Gastroesophageal sphincter (tissue), 4 donors: Measurements from ENCODE around the gene INVS. TPM values are rescaled to one million over a fixed set of nuclear protein-coding genes. Genes with fewer than 3 reads are reported as not detected.
"Not testable (repeated sequence)": the region's sequence is repeated elsewhere in the genome, so short reads cannot be mapped to it uniquely, and the experiment has no call there.

Experiments used
- ATAC-seq: fragments of 150-250 bp; one replicate; pipeline ENCODE4 v1.9.1; 2016; ENCODE audit warnings: mild to moderate bottlenecking, moderate library complexity
- H3K27ac ChIP-seq, 4 donors: fragments of 200-600 bp; sonication (generic) in 3 of 4; 1 replicate in 3 of 4; 2 replicates in 1 of 4; pipeline ENCODE4 v1.5.1; 2016 to 2019
- H3K27me3 ChIP-seq: fragments of 200-600 bp; sonication (generic); one replicate; pipeline ENCODE4 v1.5.1; 2019
- H3K36me3 ChIP-seq, 2 donors: fragments of 200-600 bp; sonication (generic); one replicate each; pipeline ENCODE4 v1.5.1; 2019; ENCODE audit warnings: control low read depth in 1 of 2
- H3K4me1 ChIP-seq, 3 donors: fragments of 200-600 bp; sonication (generic); 1 replicate in 2 of 3; 2 replicates in 1 of 3; pipeline ENCODE4 v1.5.1; 2016 to 2019; ENCODE audit warnings: control low read depth in 2 of 3
- H3K4me3 ChIP-seq, 2 donors: fragments of 200-600 bp; sonication (generic); one replicate each; pipeline ENCODE4 v1.5.1; 2019; ENCODE audit warnings: mild to moderate bottlenecking in 1 of 2, moderate library complexity in 1 of 2
- H3K9me3 ChIP-seq, 3 donors: fragments of 200-600 bp; sonication (generic); one replicate each; pipeline ENCODE4 v1.5.1; 2017 to 2019; ENCODE audit warnings: control low read depth in 2 of 3
- CTCF ChIP-seq, 4 experiments: fragments of 200-600 bp in 2 of 4; fragments of 450-650 bp in 2 of 4; sonication (generic) in 1 of 4; IDR thresholded peaks; one replicate each; pipeline ENCODE4 v1.5.1; 2017 to 2019; ENCODE audit warnings: antibody characterized with exemption in 4 of 4, mild to moderate bottlenecking in 2 of 4, moderate library complexity in 2 of 4
- EP300 ChIP-seq: sonication (generic); formaldehyde crosslinking; IDR thresholded peaks from one replicate; pipeline ENCODE4 v1.6.1; 2017; ENCODE audit warnings: antibody characterized with exemption, mild to moderate bottlenecking
- POLR2A ChIP-seq, 2 donors: fragments of 450-650 bp; IDR thresholded peaks; one replicate each; pipeline ENCODE4 v1.6.1; 2017; ENCODE audit warnings: antibody characterized with exemption in 2 of 2, mild to moderate bottlenecking in 2 of 2, moderate library complexity in 1 of 2
- POLR2AphosphoS5 ChIP-seq: sonication (generic); formaldehyde crosslinking; IDR thresholded peaks from one replicate; pipeline ENCODE4 v1.6.1; 2017; ENCODE audit warnings: antibody characterized with exemption
- WGBS, 2 donors: methylation state at CpG; one replicate each; pipeline ENCODE4 v1.1.5; 2018; ENCODE audit warnings: low coverage in 1 of 2; 5-methylcytosine and 5-hydroxymethylcytosine counted together
- total RNA-seq, 4 donors: library from RNA; depleted of rRNA; stranded (reverse); fragments of >200 nt; gene quantifications; one replicate each; pipeline ENCODE4 v1.1.0, GENCODE V29; 2016

INVS gene
- total RNA-seq, 4 donors from 2014 or later, result 18.3 to 35.0 (median 25.6) TPM

- Histone ChIP-seq H3K27ac (no peak overlapping the region), H3K9me3 (no peaks in the 10 kb centered on the region), H3K4me1 (peaks cover 0 to 22% (median 6%) of the 10 kb centered on the region in 3 donors), H3K4me3 (no peak overlapping the region), H3K27me3 (no peaks in the 10 kb centered on the region), H3K36me3 (peaks cover 0 to 42% of the 10 kb centered on the region in 2 donors)
- 68 to 72% methylated on average over 2 of the region's 2 CpGs for WGBS, 2 donors
- no peak for TF ChIP-seq POLR2A (IDR thresholded peaks at IDR 0.05)
- TF ChIP-seq CTCF (IDR thresholded peaks at IDR 0.05), result no peak
- TF ChIP-seq POLR2AphosphoS5, result no peak
- no peak for TF ChIP-seq EP300
- ATAC-seq, result no peak
Measured at GRCh38 chr9:100309992-100310391, 210.9 kb downstream of the INVS start.

GRCh38 chr9:100315561-100315960 lies 216.5 kb downstream of the INVS start:
- Histone ChIP-seq H3K4me1 (no peaks in the 10 kb centered on the region), H3K27me3 (no peaks in the 10 kb centered on the region), H3K4me3 (no peak overlapping the region), H3K36me3 (peaks cover 0 to 50% of the 10 kb centered on the region in 2 donors), H3K9me3 (no peaks in the 10 kb centered on the region), H3K27ac (no peak overlapping the region)
- no peak for TF ChIP-seq CTCF (IDR thresholded peaks at IDR 0.05)
- no peak for TF ChIP-seq POLR2AphosphoS5
- no peak for TF ChIP-seq POLR2A (IDR thresholded peaks at IDR 0.05)
- TF ChIP-seq EP300, result no peak
- WGBS, 2 donors, result 55 to 82% methylated on average over 2 to 4 of the region's 4 CpGs
- ATAC-seq, result no peak

GRCh38 chr9:100317706-100318105 lies 218.7 kb downstream of the INVS start:
- no peaks in the 10 kb centered on the region for H3K27me3 ChIP-seq
- H3K27ac ChIP-seq, result no peak overlapping the region
- ATAC-seq, result no peak
- 89% methylated on average over 1 of the region's 1 CpG; no CpG with 5 or more reads in 1 of the 2 donors for WGBS, 2 donors
- TF ChIP-seq CTCF (IDR thresholded peaks at IDR 0.05), result no peak
- H3K36me3 ChIP-seq, result peaks cover 0 to 52% of the 10 kb centered on the region in 2 donors
- no peaks in the 10 kb centered on the region for H3K9me3 ChIP-seq
- no peaks in the 10 kb centered on the region for H3K4me1 ChIP-seq
- no peak overlapping the region for H3K4me3 ChIP-seq

- WGBS, 2 donors, result 52 to 59% methylated on average over 3 of the region's 3 CpGs
- Histone ChIP-seq H3K27me3 (no peaks in the 10 kb centered on the region), H3K4me3 (no peak overlapping the region), H3K27ac (no peak overlapping the region), H3K4me1 (peaks cover 0 to 7% (median 0%) of the 10 kb centered on the region in 3 donors), H3K9me3 (no peaks in the 10 kb centered on the region), H3K36me3 (peaks cover 0 to 60% of the 10 kb centered on the region in 2 donors)
- no peak for TF ChIP-seq POLR2A (IDR thresholded peaks at IDR 0.05)
- TF ChIP-seq CTCF (IDR thresholded peaks at IDR 0.05), result peak; percentile 47 to 65 (median 52)
- no peak for ATAC-seq
Measured at GRCh38 chr9:100322954-100323536, 224.0 kb downstream of the INVS start.

- Histone ChIP-seq H3K27me3 (no peaks in the 10 kb centered on the region), H3K27ac (no peak overlapping the region), H3K4me1 (peaks cover 0 to 7% (median 0%) of the 10 kb centered on the region in 3 donors), H3K4me3 (no peak overlapping the region), H3K9me3 (no peaks in the 10 kb centered on the region), H3K36me3 (peaks cover 0 to 59% of the 10 kb centered on the region in 2 donors)
- peak; percentile 33 to 53 (median 40) for TF ChIP-seq CTCF (IDR thresholded peaks at IDR 0.05)
- TF ChIP-seq EP300, result no peak
- no peak for TF ChIP-seq POLR2AphosphoS5
- no peak for ATAC-seq
- 48 to 53% methylated on average over 4 of the region's 4 CpGs for WGBS, 2 donors
Measured at GRCh38 chr9:100324594-100325200, 225.7 kb downstream of the INVS start.

GRCh38 chr9:100338736-100339135 lies 239.7 kb downstream of the INVS start:
- H3K27ac ChIP-seq, H3K4me3 ChIP-seq, ATAC-seq, H3K9me3 ChIP-seq, H3K27me3 ChIP-seq, H3K4me1 ChIP-seq: not testable (repeated sequence)
- peaks cover 0 to 39% of the 10 kb centered on the region in 2 donors for H3K36me3 ChIP-seq
- 96 to 100% methylated on average over 3 to 5 of the region's 5 CpGs for WGBS, 2 donors
